GM18511 (cell line): ENCODE measurements around the gene FBRS.
"Not testable (repeated sequence)": the region's sequence is repeated elsewhere in the genome, so short reads cannot be mapped to it uniquely, and the experiment has no call there.

Experiments used
- ATAC-seq: cut with Tn5 transposase; IDR thresholded peaks from one replicate; pipeline ENCODE4 v1.9.1; 2021; ENCODE audit warnings: mild to moderate bottlenecking, moderate library complexity; ENCODE audit not compliant: unreplicated experiment

Gene FBRS

GRCh38 chr16:30663038-30663437, 4.8 kb downstream of the FBRS start:
- ATAC-seq: no peak

GRCh38 chr16:30663820-30664219, 5.6 kb downstream of the FBRS start:
- no peak for ATAC-seq

DNA sequence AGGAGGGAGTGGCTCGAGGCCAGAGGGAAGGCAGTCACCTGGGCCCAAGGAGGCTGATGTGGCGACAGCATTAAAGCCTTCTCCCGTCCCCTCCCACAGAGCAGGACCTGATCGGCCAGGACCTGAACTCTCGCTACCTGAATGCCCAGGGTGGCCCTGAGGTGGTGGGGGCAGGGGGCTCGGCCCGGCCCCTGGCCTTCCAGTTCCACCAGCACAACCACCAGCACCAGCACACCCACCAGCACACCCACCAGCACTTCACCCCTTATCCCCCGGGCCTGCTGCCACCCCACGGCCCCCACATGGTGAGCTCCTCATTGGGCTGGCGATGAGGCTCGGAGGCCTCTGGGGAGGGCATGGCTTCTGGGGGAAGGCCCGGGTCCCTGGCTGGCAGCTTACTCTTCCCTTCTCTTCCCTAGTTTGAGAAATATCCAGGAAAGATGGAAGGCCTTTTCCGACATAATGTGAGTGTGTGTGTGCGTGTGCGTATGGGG, 6.4 kb downstream of the FBRS start:
- ATAC-seq: no peak

DNA sequence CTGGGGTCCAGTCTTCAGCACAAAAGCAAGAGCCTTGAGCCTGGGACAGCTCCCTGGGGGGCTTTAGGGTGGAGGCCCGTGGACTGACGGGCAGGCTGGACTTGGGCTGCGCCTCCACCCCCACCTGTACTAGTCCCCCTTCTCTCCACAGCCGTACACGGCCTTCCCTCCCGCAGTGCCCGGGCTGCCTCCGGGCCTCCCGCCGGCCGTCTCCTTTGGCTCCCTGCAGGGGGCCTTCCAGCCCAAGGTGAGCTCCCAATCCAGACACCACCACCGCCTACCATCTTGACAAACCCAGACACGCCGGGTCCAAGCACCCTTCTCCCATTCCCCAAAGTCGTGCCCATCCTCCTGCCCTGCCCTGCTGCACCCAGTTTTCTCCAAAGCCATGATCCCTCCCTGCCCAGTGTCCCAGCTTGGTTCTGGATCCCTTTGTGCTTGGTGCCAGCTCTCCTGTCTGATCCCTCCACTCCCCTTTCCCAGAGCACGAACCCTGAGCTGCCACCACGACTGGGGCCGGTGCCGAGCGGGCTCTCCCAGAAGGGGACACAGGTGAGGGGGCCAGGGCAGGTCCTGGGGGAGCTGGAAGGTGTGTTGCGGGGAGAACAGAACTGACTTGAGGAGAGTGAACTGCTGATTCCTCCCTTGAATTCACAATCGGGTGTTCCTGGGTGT, 7.1 kb downstream of the FBRS start:
- ATAC-seq: no peak

DNA sequence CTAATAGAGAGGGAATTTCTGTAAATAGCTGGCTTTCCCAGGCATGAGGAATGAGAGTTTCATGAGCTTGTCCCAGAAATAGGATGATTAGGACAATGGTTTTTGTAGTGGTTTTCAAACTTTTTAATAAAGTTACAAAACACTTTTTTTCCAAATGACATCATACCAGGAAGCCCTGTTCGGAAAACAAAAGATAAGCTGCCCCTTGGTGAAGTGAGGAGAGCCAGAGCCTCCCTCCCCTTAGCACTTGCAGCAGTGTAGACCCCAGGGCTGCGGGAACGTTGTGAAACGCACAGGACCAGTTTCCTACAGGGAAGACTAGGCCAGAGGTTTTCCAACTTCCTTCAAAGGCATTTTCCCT, 7.6 kb downstream of the FBRS start:
- no peak for ATAC-seq

GRCh38 chr16:30666681-30667080, 8.4 kb downstream of the FBRS start:
- no peak for ATAC-seq

- no peak for ATAC-seq
Measured at GRCh38 chr16:30667361-30667905, 9.2 kb downstream of the FBRS start.

- no peak for ATAC-seq
Measured at GRCh38 chr16:30668393-30668792, 10.2 kb downstream of the FBRS start.

- no peak for ATAC-seq
Measured at GRCh38 chr16:30669026-30669902, 11.0 kb downstream of the FBRS start.

DNA sequence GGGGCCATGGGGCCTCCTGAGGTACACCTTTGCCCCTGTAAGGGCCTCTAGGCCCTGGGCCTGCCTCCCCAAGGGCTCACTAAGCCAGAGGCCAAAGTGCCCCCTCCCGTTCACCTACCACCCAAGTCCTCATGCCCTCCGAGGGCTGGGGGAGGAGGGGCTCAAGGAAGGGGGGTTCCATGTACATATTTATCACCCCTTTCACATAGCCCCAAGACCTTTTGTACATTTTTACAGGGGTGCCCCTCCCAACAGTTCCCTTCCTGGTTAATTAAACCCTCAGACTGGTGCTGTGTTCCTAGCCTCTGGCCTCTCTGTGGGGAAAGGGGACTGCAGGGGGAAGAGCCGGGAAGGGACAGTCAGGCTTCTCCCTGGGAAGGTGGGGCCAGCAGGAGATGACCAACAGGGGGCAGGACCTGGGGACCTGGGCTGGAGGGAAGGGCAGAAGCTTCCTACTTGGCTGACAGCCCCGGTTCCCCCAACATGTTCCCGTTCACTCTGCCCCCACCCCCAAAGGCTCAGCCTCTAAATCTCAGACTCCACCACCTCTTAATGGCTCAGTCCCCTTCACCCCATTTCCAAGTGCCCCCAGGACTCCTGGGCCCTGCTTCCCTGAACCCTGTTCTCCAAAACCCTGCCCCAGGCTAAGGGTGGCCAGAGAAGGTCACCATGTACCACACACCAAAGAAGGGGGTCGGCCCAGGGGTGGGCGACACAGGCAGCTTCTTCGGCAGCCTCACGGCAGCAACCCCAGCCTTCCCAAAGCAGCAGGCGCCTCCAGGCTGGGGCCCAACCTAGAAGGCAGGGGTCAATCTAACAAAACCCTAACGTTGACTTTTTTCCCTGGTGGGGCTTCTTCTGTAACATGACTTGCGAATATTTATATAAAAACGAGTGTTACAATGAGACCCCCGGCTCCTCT, 11.9 kb downstream of the FBRS start:
- ATAC-seq: no peak

GRCh38 chr16:30675143-30675542, 16.9 kb downstream of the FBRS start:
- ATAC-seq: no peak

GRCh38 chr16:30677931-30678585, 19.8 kb downstream of the FBRS start:
- no peak for ATAC-seq

GRCh38 chr16:30678586-30678970, 20.3 kb downstream of the FBRS start:
- ATAC-seq: no peak

GRCh38 chr16:30680326-30680725, 22.1 kb downstream of the FBRS start:
- no peak for ATAC-seq

- no peak for ATAC-seq
Measured at GRCh38 chr16:30688701-30689100, 30.5 kb downstream of the FBRS start.

DNA sequence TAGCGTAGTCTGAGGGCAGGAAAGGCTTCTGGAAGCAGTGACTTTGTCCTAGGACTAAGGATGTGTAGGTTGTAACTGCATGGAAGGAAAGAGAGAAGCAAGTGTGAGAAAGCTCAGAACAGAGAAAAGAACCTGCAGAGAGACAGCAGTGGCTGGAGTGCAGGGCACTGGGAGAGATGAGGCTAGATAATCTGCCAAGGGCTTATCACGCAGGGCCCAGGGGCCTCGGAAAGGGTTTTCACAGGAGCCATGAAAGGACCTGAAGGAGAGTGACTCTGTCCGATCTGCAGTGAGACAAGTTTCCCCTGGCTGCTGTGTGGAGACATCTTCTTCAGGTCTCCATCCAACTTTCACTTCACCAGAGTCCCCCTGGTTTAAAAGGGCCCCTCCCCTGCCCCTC, 33.7 kb downstream of the FBRS start:
- no peak for ATAC-seq

- no peak for ATAC-seq
Measured at GRCh38 chr16:30692396-30693064, 34.3 kb downstream of the FBRS start.

GRCh38 chr16:30694926-30695693, 36.9 kb downstream of the FBRS start:
- no peak for ATAC-seq

GRCh38 chr16:30696646-30697045, 38.4 kb downstream of the FBRS start:
- not testable (repeated sequence) for ATAC-seq
